HEK293 (cell line): Measurements from ENCODE around the gene IFFO2.

ENCODE experiments used
- CTCF ChIA-PET: fragments of 350-600 bp; formaldehyde crosslinking; extraction: SDS; loops from one replicate; lab custom pipeline; 2021; ENCODE audit warnings: antibody characterized with exemption; lab: Yijun Ruan, JAX
- POLR2A ChIA-PET: fragments of 300-600 bp; formaldehyde crosslinking; extraction: SDS; loops from one replicate; lab custom pipeline; 2020; ENCODE audit warnings: antibody characterized with exemption, inconsistent platforms; lab: Yijun Ruan, JAX
- H3K27ac ChIP-seq: fragments of 200-500 bp; sonication (Bioruptor generic); 2 replicates; pipeline ENCODE4 v1.5.1; 2014; ENCODE audit warnings: low read depth, low read length, control low read depth, inconsistent platforms; ENCODE audit errors: extremely low read depth
- H3K36me3 ChIP-seq, 2 experiments: fragments of 200-500 bp in 1 of 2; sonication (Bioruptor generic) in 1 of 2; 1 replicate in 1 of 2; 2 replicates in 1 of 2; pipeline ENCODE4 v1.5.1; 2014 to 2017; ENCODE audit warnings: inconsistent platforms in 2 of 2, low read length in 2 of 2; ENCODE audit not compliant: control insufficient read depth in 2 of 2, insufficient read depth in 1 of 2
- H3K4me1 ChIP-seq: fragments of 200-500 bp; sonication (Bioruptor generic); 2 replicates; pipeline ENCODE4 v1.5.1; 2014; ENCODE audit warnings: mild to moderate bottlenecking, low read length, inconsistent platforms; ENCODE audit not compliant: control insufficient read depth, insufficient read depth
- H3K4me3 ChIP-seq: 2 replicates; pipeline ENCODE4 v1.5.1; 2011; ENCODE audit warnings: low read depth, mild to moderate bottlenecking, control low read depth, low read length, moderate library complexity
- H3K9me3 ChIP-seq: fragments of 200-500 bp; sonication (Bioruptor generic); 2 replicates; pipeline ENCODE4 v1.5.1; 2014; ENCODE audit warnings: low read depth, low read length, inconsistent platforms; ENCODE audit not compliant: control insufficient read depth, insufficient read depth
- EGR2 ChIP-seq: fragments of 450-650 bp; formaldehyde crosslinking; IDR thresholded peaks from 2 replicates; pipeline ENCODE4 v1.5.1; 2016; ENCODE audit warnings: low read depth, missing biosample characterization, missing genetic modification characterization
- HOXC10 ChIP-seq: sonication (generic); formaldehyde crosslinking; IDR thresholded peaks from 2 replicates; pipeline ENCODE4 v1.8.1; 2023; ENCODE audit warnings: mild to moderate bottlenecking, missing genetic modification reagents
- KLF10 ChIP-seq: fragments of 450-650 bp; IDR thresholded peaks from 2 replicates; pipeline ENCODE4 v1.5.1; 2018; ENCODE audit warnings: missing biosample characterization, mild to moderate bottlenecking, missing genetic modification characterization
- KLF8 ChIP-seq: fragments of 450-650 bp; formaldehyde crosslinking; IDR thresholded peaks from 2 replicates; pipeline ENCODE4 v1.5.1; 2016; ENCODE audit warnings: missing biosample characterization, missing genetic modification characterization
- REPIN1 ChIP-seq: fragments of 450-650 bp; formaldehyde crosslinking; IDR thresholded peaks from 2 replicates; pipeline ENCODE4 v1.5.1; 2017; ENCODE audit warnings: missing biosample characterization, missing genetic modification characterization, low read depth
- SCRT2 ChIP-seq: fragments of 450-650 bp; formaldehyde crosslinking; IDR thresholded peaks from 2 replicates; pipeline ENCODE4 v1.5.1; 2016; ENCODE audit warnings: missing biosample characterization, missing genetic modification characterization
- ZBTB20 ChIP-seq: fragments of 450-650 bp; formaldehyde crosslinking; IDR thresholded peaks from 2 replicates; pipeline ENCODE4 v1.5.1; 2016; ENCODE audit warnings: missing biosample characterization, missing genetic modification characterization
- ZBTB21 ChIP-seq: fragments of 450-650 bp; formaldehyde crosslinking; IDR thresholded peaks from 2 replicates; pipeline ENCODE4 v1.5.1; 2017; ENCODE audit warnings: missing biosample characterization, missing genetic modification characterization
- ZBTB48 ChIP-seq: fragments of 450-650 bp; formaldehyde crosslinking; IDR thresholded peaks from 2 replicates; pipeline ENCODE4 v1.5.1; 2016; ENCODE audit warnings: missing biosample characterization, missing genetic modification characterization
- ZBTB8A ChIP-seq: fragments of 450-650 bp; formaldehyde crosslinking; IDR thresholded peaks from 2 replicates; pipeline ENCODE4 v1.5.1; 2016; ENCODE audit warnings: missing biosample characterization, missing genetic modification characterization
- ZNF10 ChIP-seq: fragments of 450-650 bp; formaldehyde crosslinking; IDR thresholded peaks from 2 replicates; pipeline ENCODE4 v1.5.1; 2017; ENCODE audit warnings: missing biosample characterization, missing genetic modification characterization
- ZNF2 ChIP-seq: fragments of 450-650 bp; formaldehyde crosslinking; IDR thresholded peaks from 2 replicates; pipeline ENCODE4 v1.5.1; 2016; ENCODE audit warnings: missing biosample characterization, missing genetic modification characterization
- ZNF211 ChIP-seq: fragments of 450-650 bp; formaldehyde crosslinking; IDR thresholded peaks from 2 replicates; pipeline ENCODE4 v1.5.1; 2016; ENCODE audit warnings: low read depth, missing biosample characterization, missing genetic modification characterization
- ZNF24 ChIP-seq: fragments of 450-650 bp; formaldehyde crosslinking; IDR thresholded peaks from 2 replicates; pipeline ENCODE4 v1.5.1; 2016; ENCODE audit warnings: missing biosample characterization, missing genetic modification characterization
- ZNF274 ChIP-seq, 2 experiments: fragments of 200-500 bp in 1 of 2; fragments of 450-650 bp in 1 of 2; sonication (Bioruptor generic) in 1 of 2; formaldehyde crosslinking in 1 of 2; IDR thresholded peaks; 2 replicates each; pipeline versions ENCODE4 v1.5.1 to v1.6.1; 2014 to 2016; ENCODE audit warnings: borderline replicate concordance in 1 of 2, inconsistent platforms in 1 of 2, low read length in 1 of 2, missing biosample characterization in 1 of 2, missing genetic modification characterization in 1 of 2
- ZNF394 ChIP-seq: fragments of 450-650 bp; formaldehyde crosslinking; IDR thresholded peaks from 2 replicates; pipeline ENCODE4 v1.5.1; 2016; ENCODE audit warnings: missing biosample characterization, missing genetic modification characterization, mild to moderate bottlenecking, moderate library complexity, borderline replicate concordance
- ZNF404 ChIP-seq: fragments of 450-650 bp; formaldehyde crosslinking; IDR thresholded peaks from 2 replicates; pipeline ENCODE4 v1.5.1; 2017; ENCODE audit warnings: missing biosample characterization, missing genetic modification characterization
- ZNF510 ChIP-seq: fragments of 450-650 bp; formaldehyde crosslinking; IDR thresholded peaks from 2 replicates; pipeline ENCODE4 v1.5.1; 2018; ENCODE audit warnings: mild to moderate bottlenecking, missing genetic modification characterization, missing biosample characterization; ENCODE audit not compliant: insufficient replicate concordance
- ZNF548 ChIP-seq: fragments of 450-650 bp; formaldehyde crosslinking; IDR thresholded peaks from 2 replicates; pipeline ENCODE4 v1.5.1; 2016; ENCODE audit warnings: missing biosample characterization, missing genetic modification characterization
- ZNF560 ChIP-seq: fragments of 450-650 bp; formaldehyde crosslinking; IDR thresholded peaks from 2 replicates; pipeline ENCODE4 v1.5.1; 2017; ENCODE audit warnings: missing biosample characterization, missing genetic modification characterization, borderline replicate concordance
- ZNF561 ChIP-seq: fragments of 450-650 bp; IDR thresholded peaks from 2 replicates; pipeline ENCODE4 v1.5.1; 2018; ENCODE audit warnings: missing biosample characterization, missing genetic modification characterization, borderline replicate concordance
- ZNF585B ChIP-seq: fragments of 450-650 bp; formaldehyde crosslinking; IDR thresholded peaks from 2 replicates; pipeline ENCODE4 v1.5.1; 2016; ENCODE audit warnings: missing biosample characterization, missing genetic modification characterization
- ZNF677 ChIP-seq: fragments of 450-650 bp; IDR thresholded peaks from 2 replicates; pipeline ENCODE4 v1.5.0; 2018; ENCODE audit warnings: missing biosample characterization, mild to moderate bottlenecking, missing genetic modification characterization, moderate library complexity
- ZSCAN30 ChIP-seq: fragments of 450-650 bp; IDR thresholded peaks from 2 replicates; pipeline ENCODE4 v1.5.1; 2018; ENCODE audit warnings: missing biosample characterization, mild to moderate bottlenecking, missing genetic modification characterization, moderate library complexity
- TF ChIP-seq, protein P1 (sequence below): fragments of 450-650 bp; formaldehyde crosslinking; IDR thresholded peaks from 2 replicates; pipeline ENCODE4 v1.5.1; 2017; ENCODE audit warnings: missing biosample characterization, mild to moderate bottlenecking, missing genetic modification characterization, moderate library complexity
- TF ChIP-seq, protein P2 (sequence below): fragments of 450-650 bp; formaldehyde crosslinking; IDR thresholded peaks from 2 replicates; pipeline ENCODE4 v1.5.1; 2016; ENCODE audit warnings: missing biosample characterization, missing genetic modification characterization
- TF ChIP-seq, protein P3 (sequence below): fragments of 450-650 bp; formaldehyde crosslinking; IDR thresholded peaks from 2 replicates; pipeline ENCODE4 v1.5.1; 2016; ENCODE audit warnings: missing biosample characterization, missing genetic modification characterization

Gene IFFO2

DNA sequence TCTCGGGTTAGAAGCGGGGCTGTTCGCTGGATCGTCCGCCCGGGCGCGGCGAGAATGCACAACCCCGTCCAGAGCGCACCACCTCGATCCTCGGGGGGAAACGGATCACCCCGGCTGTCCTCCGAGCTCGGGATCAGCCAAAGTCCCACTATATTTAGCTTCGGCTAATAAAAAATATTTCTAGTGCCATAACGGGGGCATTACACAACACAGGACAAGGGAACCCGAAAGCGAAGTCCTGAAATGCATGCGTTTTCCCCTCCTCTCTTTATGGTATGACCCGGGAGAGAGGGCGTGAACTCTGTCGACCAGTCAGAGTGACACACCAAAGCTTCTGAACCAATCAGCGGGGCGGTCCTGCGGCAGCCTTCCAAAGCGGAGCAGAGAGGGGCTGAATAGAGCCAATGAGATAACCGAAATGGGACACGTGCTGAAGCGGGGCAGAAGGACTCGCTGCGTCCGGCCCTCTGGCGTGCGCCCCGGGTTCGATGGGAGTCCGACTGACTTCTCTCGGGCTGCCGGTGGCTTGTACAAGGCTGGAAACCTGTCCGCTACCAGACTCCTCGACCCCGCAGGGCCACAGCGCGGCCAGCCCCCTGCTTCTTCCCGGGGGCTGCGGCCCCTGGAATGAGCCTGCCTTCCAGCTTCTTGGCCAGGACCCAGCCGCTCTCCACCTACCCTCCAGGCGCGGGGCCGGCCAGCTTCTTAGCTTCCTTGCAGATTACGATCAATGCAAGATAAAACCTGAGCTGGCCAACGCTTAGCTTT, 53.8 kb downstream of the IFFO2 start, which contains the start of gene ALDH4A1 (continued):
- TF ChIP-seq, protein P1, sequence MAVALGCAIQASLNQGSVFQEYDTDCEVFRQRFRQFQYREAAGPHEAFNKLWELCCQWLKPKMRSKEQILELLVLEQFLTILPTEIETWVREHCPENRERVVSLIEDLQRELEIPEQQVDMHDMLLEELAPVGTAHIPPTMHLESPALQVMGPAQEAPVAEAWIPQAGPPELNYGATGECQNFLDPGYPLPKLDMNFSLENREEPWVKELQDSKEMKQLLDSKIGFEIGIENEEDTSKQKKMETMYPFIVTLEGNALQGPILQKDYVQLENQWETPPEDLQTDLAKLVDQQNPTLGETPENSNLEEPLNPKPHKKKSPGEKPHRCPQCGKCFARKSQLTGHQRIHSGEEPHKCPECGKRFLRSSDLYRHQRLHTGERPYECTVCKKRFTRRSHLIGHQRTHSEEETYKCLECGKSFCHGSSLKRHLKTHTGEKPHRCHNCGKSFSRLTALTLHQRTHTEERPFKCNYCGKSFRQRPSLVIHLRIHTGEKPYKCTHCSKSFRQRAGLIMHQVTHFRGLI (tag by site-specific recombination): no peak; the same call in 1 of the 2 replicates
- TF ChIP-seq ZNF394 (tag by site-specific recombination): peak; percentile 24; the same call in 1 of the 2 replicates

DNA sequence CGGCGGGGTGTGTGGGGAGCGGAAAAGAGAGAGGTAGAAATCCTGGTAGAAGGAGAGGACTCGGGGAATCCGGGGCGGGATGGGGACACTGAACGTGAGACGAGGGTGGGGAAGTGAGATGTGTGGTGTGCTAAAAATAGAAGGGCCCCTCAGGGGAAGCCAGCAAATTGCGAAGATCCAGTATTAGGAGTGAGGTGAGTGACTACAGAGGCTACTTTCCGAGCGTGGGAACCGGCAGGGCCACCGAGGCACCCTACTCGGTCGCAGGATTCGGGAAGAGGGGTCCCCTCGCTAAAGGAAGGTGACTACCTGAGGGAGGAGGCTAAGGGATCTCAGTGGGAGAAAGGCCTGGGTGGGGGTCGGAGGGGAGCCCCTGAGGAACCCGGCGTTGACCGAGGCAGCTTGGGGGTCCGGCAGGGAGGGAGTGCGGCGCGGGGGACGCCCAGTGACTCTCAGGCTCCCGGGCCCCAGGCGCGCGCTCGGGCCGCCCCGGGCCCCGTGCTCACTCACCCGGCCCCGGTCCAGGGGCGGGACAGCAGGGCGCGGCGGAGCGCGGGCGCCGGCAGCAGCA, 54.4 kb downstream of the IFFO2 start:
- ChIA-PET POLR2A (interaction anchor here (0.6 to 1.5 kb wide), 14 partner anchors 11 to 880 kb away, joined by 3 to 9 read pairs (median 4); partner anchors contain the start of gene IFFO2), CTCF (interaction anchor here (0.7 to 1.7 kb wide), 7 partner anchors 11 to 198 kb away, joined by 3 to 24 read pairs (median 5); no protein-coding TSS in a partner anchor)
- Histone ChIP-seq H3K27ac (peak overlapping the region; percentile 70), H3K36me3 (peaks cover 0 to 4% of the 10 kb centered on the region in 2 experiments; a peak in 1 of 3 replicates), H3K4me3 (peak overlapping the region; percentile 58), H3K9me3 (no peaks in the 10 kb centered on the region), H3K4me1 (0 out of 2 replicates have a peak, but pooled peaks cover 3% of the 10 kb centered on the region)
- TF ChIP-seq ZNF404 (tag by site-specific recombination) (no peak), ZNF561 (tag by site-specific recombination) (peak; percentile 51; the same call in 1 of the 2 replicates), ZSCAN30 (tag by site-specific recombination) (no peak), ZNF274 (IDR thresholded peaks at IDR 0.05; ENCODE audit: low read length) (no peak), ZNF274 (tag by site-specific recombination; IDR thresholded peaks at IDR 0.05; ENCODE audit: borderline replicate concordance) (no peak), KLF8 (tag by site-specific recombination) (0 out of 2 replicates have a peak, but pooled peaks have one; percentile 12), HOXC10 (CRISPR knock-in tag) (no peak), ZNF211 (tag by site-specific recombination) (no peak), REPIN1 (tag by site-specific recombination) (no peak), ZNF560 (tag by site-specific recombination) (no peak), ZNF510 (tag by site-specific recombination) (no peak), ZNF24 (tag by site-specific recombination) (no peak), ZBTB20 (peak; percentile 95), ZNF548 (tag by site-specific recombination) (no peak), ZNF677 (no peak), ZBTB21 (0 out of 2 replicates have a peak, but pooled peaks have one; percentile 16), KLF10 (tag by site-specific recombination) (no peak), SCRT2 (tag by site-specific recombination) (no peak), EGR2 (tag by site-specific recombination) (no peak), ZBTB48 (peak; percentile 72; the same call in 1 of the 2 replicates), ZBTB8A (tag by site-specific recombination) (0 out of 2 replicates have a peak, but pooled peaks have one; percentile 8), ZNF585B (tag by site-specific recombination) (no peak), ZNF2 (tag by site-specific recombination) (no peak), ZNF10 (tag by site-specific recombination) (no peak)
- TF ChIP-seq, protein P2, sequence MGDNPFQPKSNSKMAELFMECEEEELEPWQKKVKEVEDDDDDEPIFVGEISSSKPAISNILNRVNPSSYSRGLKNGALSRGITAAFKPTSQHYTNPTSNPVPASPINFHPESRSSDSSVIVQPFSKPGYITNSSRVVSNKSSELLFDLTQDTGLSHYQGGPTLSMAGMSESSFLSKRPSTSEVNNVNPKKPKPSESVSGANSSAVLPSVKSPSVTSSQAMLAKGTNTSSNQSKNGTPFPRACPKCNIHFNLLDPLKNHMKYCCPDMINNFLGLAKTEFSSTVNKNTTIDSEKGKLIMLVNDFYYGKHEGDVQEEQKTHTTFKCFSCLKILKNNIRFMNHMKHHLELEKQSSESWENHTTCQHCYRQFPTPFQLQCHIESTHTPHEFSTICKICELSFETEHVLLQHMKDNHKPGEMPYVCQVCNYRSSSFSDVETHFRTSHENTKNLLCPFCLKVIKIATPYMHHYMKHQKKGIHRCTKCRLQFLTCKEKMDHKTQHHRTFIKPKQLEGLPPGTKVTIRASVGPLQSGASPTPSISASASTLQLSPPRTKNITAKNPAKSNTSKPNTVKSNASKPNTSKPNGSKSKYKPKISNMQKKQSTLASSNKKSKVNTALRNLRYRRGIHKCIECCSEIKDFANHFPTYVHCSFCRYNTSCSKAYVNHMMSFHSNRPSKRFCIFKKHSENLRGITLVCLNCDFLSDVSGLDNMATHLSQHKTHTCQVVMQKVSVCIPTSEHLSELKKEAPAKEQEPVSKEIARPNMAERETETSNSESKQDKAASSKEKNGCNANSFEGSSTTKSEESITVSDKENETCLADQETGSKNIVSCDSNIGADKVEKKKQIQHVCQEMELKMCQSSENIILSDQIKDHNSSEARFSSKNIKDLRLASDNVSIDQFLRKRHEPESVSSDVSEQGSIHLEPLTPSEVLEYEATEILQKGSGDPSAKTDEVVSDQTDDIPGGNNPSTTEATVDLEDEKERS (tag by site-specific recombination): no peak
- TF ChIP-seq, protein P3, sequence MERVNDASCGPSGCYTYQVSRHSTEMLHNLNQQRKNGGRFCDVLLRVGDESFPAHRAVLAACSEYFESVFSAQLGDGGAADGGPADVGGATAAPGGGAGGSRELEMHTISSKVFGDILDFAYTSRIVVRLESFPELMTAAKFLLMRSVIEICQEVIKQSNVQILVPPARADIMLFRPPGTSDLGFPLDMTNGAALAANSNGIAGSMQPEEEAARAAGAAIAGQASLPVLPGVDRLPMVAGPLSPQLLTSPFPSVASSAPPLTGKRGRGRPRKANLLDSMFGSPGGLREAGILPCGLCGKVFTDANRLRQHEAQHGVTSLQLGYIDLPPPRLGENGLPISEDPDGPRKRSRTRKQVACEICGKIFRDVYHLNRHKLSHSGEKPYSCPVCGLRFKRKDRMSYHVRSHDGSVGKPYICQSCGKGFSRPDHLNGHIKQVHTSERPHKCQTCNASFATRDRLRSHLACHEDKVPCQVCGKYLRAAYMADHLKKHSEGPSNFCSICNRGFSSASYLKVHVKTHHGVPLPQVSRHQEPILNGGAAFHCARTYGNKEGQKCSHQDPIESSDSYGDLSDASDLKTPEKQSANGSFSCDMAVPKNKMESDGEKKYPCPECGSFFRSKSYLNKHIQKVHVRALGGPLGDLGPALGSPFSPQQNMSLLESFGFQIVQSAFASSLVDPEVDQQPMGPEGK (tag by site-specific recombination): peak; percentile 45
